H9 (cell line): ENCODE measurements around the gene AFAP1. TPM values are rescaled to one million over a fixed set of nuclear protein-coding genes. Genes with fewer than 3 reads are reported as not detected.

Experiments
- DNase-seq: peaks from one replicate; pipeline ENCODE4 v3.0.0-alpha.2; 2017
- H2AFZ ChIP-seq: one replicate; pipeline ENCODE4 v1.6.1; 2013; ENCODE audit warnings: mild to moderate bottlenecking, low read length, control low read depth, moderate library complexity
- H2AK5ac ChIP-seq: 2 replicates; pipeline ENCODE4 v1.6.1; 2013; ENCODE audit warnings: low read length, control low read depth, mixed read lengths; ENCODE audit not compliant: insufficient read length
- H2BK120ac ChIP-seq: one replicate; pipeline ENCODE4 v1.6.1; 2013; ENCODE audit warnings: low read depth, mild to moderate bottlenecking, low read length, control low read depth, inconsistent platforms; ENCODE audit not compliant: poor library complexity, severe bottlenecking
- H2BK12ac ChIP-seq: 2 replicates; pipeline ENCODE4 v1.6.1; 2013; ENCODE audit warnings: low read length, control low read depth, mixed read lengths, low read depth; ENCODE audit not compliant: insufficient read length
- H2BK15ac ChIP-seq: 2 replicates; pipeline ENCODE4 v1.6.1; 2013; ENCODE audit warnings: low read depth, low read length, control low read depth
- H2BK20ac ChIP-seq: one replicate; pipeline ENCODE4 v1.6.1; 2013; ENCODE audit warnings: low read depth, mild to moderate bottlenecking, low read length, control low read depth, inconsistent platforms; ENCODE audit not compliant: poor library complexity, severe bottlenecking
- H2BK5ac ChIP-seq: 2 replicates; pipeline ENCODE4 v1.6.1; 2013; ENCODE audit warnings: low read length, control low read depth, mixed read lengths; ENCODE audit not compliant: insufficient read length
- H3K14ac ChIP-seq: 2 replicates; pipeline ENCODE4 v1.6.1; 2013; ENCODE audit warnings: low read length, control low read depth; ENCODE audit not compliant: insufficient read depth
- H3K18ac ChIP-seq: 2 replicates; pipeline ENCODE4 v1.6.1; 2013; ENCODE audit warnings: low read depth, mild to moderate bottlenecking, mixed read lengths, low read length, control low read depth; ENCODE audit not compliant: insufficient read length
- H3K23ac ChIP-seq: 2 replicates; pipeline ENCODE4 v1.6.1; 2013; ENCODE audit warnings: low read length, control low read depth, mixed read lengths, low read depth; ENCODE audit not compliant: insufficient read length
- H3K23me2 ChIP-seq: 2 replicates; pipeline ENCODE4 v1.6.1; 2013; ENCODE audit warnings: low read depth, mild to moderate bottlenecking, mixed read lengths, low read length, control low read depth; ENCODE audit not compliant: insufficient read length, poor library complexity, severe bottlenecking
- H3K27ac ChIP-seq: 2 replicates; pipeline ENCODE4 v1.5.1; 2013; ENCODE audit warnings: low read length, control low read depth, mixed read lengths, low read depth; ENCODE audit not compliant: insufficient read length
- H3K27me3 ChIP-seq: 2 replicates; pipeline ENCODE4 v1.6.1; 2013; ENCODE audit warnings: low read length, control low read depth, inconsistent platforms; ENCODE audit not compliant: insufficient read depth
- H3K4ac ChIP-seq: 2 replicates; pipeline ENCODE4 v1.6.1; 2013; ENCODE audit warnings: low read depth, mild to moderate bottlenecking, control low read depth, inconsistent platforms, low read length, moderate library complexity
- H3K4me1 ChIP-seq: 2 replicates; pipeline ENCODE4 v1.6.1; 2013; ENCODE audit warnings: low read length, control low read depth, inconsistent platforms; ENCODE audit not compliant: insufficient read depth
- H3K4me2 ChIP-seq: 2 replicates; pipeline ENCODE4 v1.6.1; 2013; ENCODE audit warnings: low read length, control low read depth, mixed read lengths; ENCODE audit not compliant: insufficient read length, insufficient read depth
- H3K56ac ChIP-seq: 2 replicates; pipeline ENCODE4 v1.6.1; 2013; ENCODE audit warnings: low read depth, mild to moderate bottlenecking, mixed read lengths, low read length, control low read depth; ENCODE audit not compliant: insufficient read length
- H3K79me1 ChIP-seq: 2 replicates; pipeline ENCODE4 v1.6.1; 2013; ENCODE audit warnings: low read depth, mild to moderate bottlenecking, moderate library complexity, low read length, control low read depth, inconsistent platforms; ENCODE audit not compliant: insufficient read depth, poor library complexity, severe bottlenecking
- H3K79me2 ChIP-seq: 2 replicates; pipeline ENCODE4 v1.6.1; 2013; ENCODE audit warnings: low read length, control low read depth, inconsistent platforms; ENCODE audit not compliant: insufficient read depth
- H3K9ac ChIP-seq: 2 replicates; pipeline ENCODE4 v1.6.1; 2013; ENCODE audit warnings: low read length, control low read depth, mixed read lengths; ENCODE audit not compliant: insufficient read length; ENCODE audit errors: extremely low read depth
- H3K9me3 ChIP-seq: one replicate; pipeline ENCODE4 v1.6.1; 2013; ENCODE audit warnings: low read depth, low read length, inconsistent platforms; ENCODE audit not compliant: control insufficient read depth
- H3T11ph ChIP-seq: one replicate; pipeline ENCODE4 v1.6.1; 2013; ENCODE audit warnings: mild to moderate bottlenecking, low read length, control low read depth, inconsistent platforms
- H4K20me1 ChIP-seq: one replicate; pipeline ENCODE4 v1.6.1; 2013; ENCODE audit not compliant: control insufficient read depth, insufficient read length, insufficient read depth
- H4K5ac ChIP-seq: 2 replicates; pipeline ENCODE4 v1.6.1; 2013; ENCODE audit warnings: low read depth, mild to moderate bottlenecking, mixed read lengths, low read length, control low read depth; ENCODE audit not compliant: insufficient read length
- H4K8ac ChIP-seq: replicated peaks from 2 replicates; pipeline ENCODE4 v1.6.1; 2013; ENCODE audit warnings: low read length, control low read depth, mixed read lengths, low read depth; ENCODE audit not compliant: insufficient read length
- H4K91ac ChIP-seq: 2 replicates; pipeline ENCODE4 v1.6.1; 2013; ENCODE audit warnings: low read depth, mild to moderate bottlenecking, moderate library complexity, mixed read lengths, low read length, control low read depth; ENCODE audit not compliant: insufficient read length
- H3K27ac Mint-ChIP-seq, 3 experiments: 2 replicates in 2 of 3; 3 replicates in 1 of 3; pipeline ENCODE4 v1.8.0; 2020 to 2021; ENCODE audit warnings: mixed read lengths in 3 of 3, mild to moderate bottlenecking in 1 of 3, moderate library complexity in 1 of 3
- H3K27me3 Mint-ChIP-seq: 2 replicates; pipeline ENCODE4 v1.8.0; 2021; ENCODE audit warnings: low read depth, mild to moderate bottlenecking, moderate library complexity, mixed read lengths
- H3K36me3 Mint-ChIP-seq, 3 experiments: 2 replicates in 2 of 3; 3 replicates in 1 of 3; pipeline ENCODE4 v1.8.0; 2020 to 2021; ENCODE audit warnings: low read depth in 3 of 3, mixed read lengths in 3 of 3; ENCODE audit not compliant: insufficient read depth in 1 of 3
- H3K4me1 Mint-ChIP-seq, 2 experiments: 2 replicates each; pipeline ENCODE4 v1.8.0; 2020; ENCODE audit warnings: mixed read lengths in 2 of 2
- H3K4me3 Mint-ChIP-seq, 2 experiments: 2 replicates in 1 of 2; 3 replicates in 1 of 2; pipeline ENCODE4 v1.8.0; 2020 to 2021; ENCODE audit warnings: mild to moderate bottlenecking in 2 of 2, mixed read lengths in 2 of 2, moderate library complexity in 1 of 2
- H3K9me3 Mint-ChIP-seq, 2 experiments: 2 replicates in 1 of 2; 3 replicates in 1 of 2; pipeline ENCODE4 v1.8.0; 2020; ENCODE audit warnings: mild to moderate bottlenecking in 2 of 2, mixed read lengths in 2 of 2, moderate library complexity in 1 of 2
- CTCF ChIP-seq: fragments of 200-600 bp; sonication (generic); conservative IDR thresholded peaks from 3 replicates; pipeline ENCODE4 v1.8.0; 2021; ENCODE audit warnings: antibody characterized with exemption, mild to moderate bottlenecking
- WGBS: extraction: QIAGEN DNeasy Blood & Tissue Kit; methylation state at CpG from one replicate; pipeline ENCODE4 v1.1.7; 2013; ENCODE audit warnings: missing lambda C conversion rate, low lambda C conversion rate, mixed read lengths; ENCODE audit not compliant: insufficient read length; ENCODE audit errors: extremely low coverage; 5-methylcytosine and 5-hydroxymethylcytosine counted together
- total RNA-seq: library from RNA; stranded (reverse); gene quantifications from 2 replicates; pipeline ENCODE4 v1.2.1, GENCODE V29; 2021

The AFAP1 gene
- total RNA-seq, 1 experiment from 2014 or later = 6.5 TPM

GRCh38 chr4:7770224-7771050, 169.2 kb downstream of the AFAP1 start:
- Mint-ChIP-seq H3K4me1 (peaks cover 36 to 47% of the 10 kb centered on the region in 2 experiments), H3K36me3 (peaks cover 8 to 27% (median 19%) of the 10 kb centered on the region in 3 experiments), H3K27ac (peak overlapping the region; percentile 10 to 61 (median 36); a peak in 2 of 7 replicates), H3K4me3 (no peak overlapping the region), H3K9me3 (no peaks in the 10 kb centered on the region), H3K27me3 (no peaks in the 10 kb centered on the region)
- peak; percentile 74 for TF ChIP-seq CTCF
- Histone ChIP-seq H3K23me2 (no peaks in the 10 kb centered on the region), H4K20me1 (no peaks in the 10 kb centered on the region), H3K27ac (no peak overlapping the region), H4K8ac (no peak overlapping the region), H2BK20ac (no peak overlapping the region), H3K4ac (no peak overlapping the region), H3K9me3 (no peaks in the 10 kb centered on the region), H2BK120ac (no peak overlapping the region), H3K18ac (no peak overlapping the region), H2AFZ (no peak overlapping the region), H3K14ac (no peak overlapping the region; the same call in 1 of the 2 replicates), H4K91ac (no peak overlapping the region), H3K27me3 (no peaks in the 10 kb centered on the region), H2BK15ac (no peak overlapping the region), H3K79me1 (no peaks in the 10 kb centered on the region), H3T11ph (no peak overlapping the region), H2AK5ac (no peak overlapping the region), H3K56ac (no peak overlapping the region), H3K9ac (no peak overlapping the region), H3K4me1 (no peaks in the 10 kb centered on the region), H3K79me2 (no peaks in the 10 kb centered on the region), H4K5ac (no peak overlapping the region), H3K4me2 (no peak overlapping the region), H2BK12ac (no peak overlapping the region), H3K23ac (no peak overlapping the region), H2BK5ac (no peak overlapping the region)
- no peak for DNase-seq
- WGBS = no CpG with 5 or more reads among the region's 13 CpGs
